Right cardiac atrium (tissue), 5 donors: Measurements from ENCODE around the gene CFAP46. TPM values are rescaled to one million over a fixed set of nuclear protein-coding genes. Genes with fewer than 3 reads are reported as not detected.

ENCODE experiments used
- ATAC-seq, 2 donors: fragments of 200-7000 bp; cut with Tn5 transposase; one replicate each; pipeline versions ENCODE4 v1.8.0 to v1.9.1; 2020; ENCODE audit warnings: moderate library complexity in 2 of 2, mild to moderate bottlenecking in 1 of 2
- DNase-seq, 3 donors: peaks; one replicate each; pipeline ENCODE4 v3.0.0-alpha.2; 2020
- H3K27ac ChIP-seq: one replicate; pipeline ENCODE4 v1.5.1; 2013; ENCODE audit warnings: mild to moderate bottlenecking, low read length, control low read depth, moderate library complexity
- H3K27me3 ChIP-seq: one replicate; pipeline ENCODE4 v1.6.1; 2013; ENCODE audit not compliant: control insufficient read depth, insufficient read depth
- H3K4me1 ChIP-seq: one replicate; pipeline ENCODE4 v1.6.1; 2013; ENCODE audit warnings: low read length; ENCODE audit not compliant: control insufficient read depth, insufficient read depth
- H3K4me3 ChIP-seq: one replicate; pipeline ENCODE4 v1.5.1; 2013; ENCODE audit warnings: low read length, control low read depth
- H3K9me3 ChIP-seq: one replicate; pipeline ENCODE4 v1.6.1; 2013; ENCODE audit warnings: low read length; ENCODE audit not compliant: control insufficient read depth
- WGBS: extraction: QIAGEN DNeasy Blood & Tissue Kit; methylation state at CpG from one replicate; pipeline ENCODE4 v1.1.7; 2013; 5-methylcytosine and 5-hydroxymethylcytosine counted together
- intact Hi-C, 4 donors: fragments of 100-400 bp; cut with DNase I; formaldehyde crosslinking; loops; one replicate each; pipeline versions ENCODE4 v1.11.0 to v1.14.0; 2022 to 2023
- polyA plus RNA-seq: library from polyadenylated mRNA; stranded (reverse); fragments of 200-250 nt; gene quantifications from one replicate; pipeline ENCODE4 v1.2.3, GENCODE V29; 2013
- total RNA-seq, 4 donors: library from RNA; stranded (reverse); fragmentation: NEBNext Ultra II Directional; extraction: Animal tissue kit (Norgen Biotek cat#: 25700); gene quantifications; one replicate each; pipeline ENCODE4 v1.2.1, GENCODE V29; 2021
- donor health status: healthy with polysubstance abuse.
- donor health status: DM: no; HTN: yes; CAD: no.
- donor health status: DM: no; HTN: no; CAD: no.
- donor health status: DM: no; HTN: yes; CAD: no; lungs with severe emphysema.
- donor health status: DM: yes; HTN: yes; CAD: no.

Gene CFAP46
- total and polyA plus RNA-seq, 5 donors, result 1.00 to 1.8 (median 1.6) TPM

GRCh38 chr10:132790470-132790869 is 151.9 kb downstream of the CFAP46 start:
- H3K4me3 ChIP-seq, result no peak overlapping the region
- no peaks in the 10 kb centered on the region for H3K27me3 ChIP-seq
- no peaks in the 10 kb centered on the region for H3K4me1 ChIP-seq
- ATAC-seq (no peak), DNase-seq (no peak)
- H3K9me3 ChIP-seq, result no peaks in the 10 kb centered on the region
- intact Hi-C loops, result no loop called here
- WGBS, result 55% methylated on average over 7 of the region's 7 CpGs
- H3K27ac ChIP-seq, result no peak overlapping the region

GRCh38 chr10:132789659-132790148 is 152.7 kb downstream of the CFAP46 start:
- Histone ChIP-seq H3K9me3 (no peaks in the 10 kb centered on the region), H3K27ac (no peak overlapping the region), H3K27me3 (no peaks in the 10 kb centered on the region), H3K4me1 (no peaks in the 10 kb centered on the region), H3K4me3 (no peak overlapping the region)
- intact Hi-C loops, result loop anchor here in 1 of 4 donors (10.0 kb wide), 1 partner anchor 125 kb away; no protein-coding TSS in a partner anchor
- ATAC-seq (no peak), DNase-seq (no peak)
- 62% methylated on average over 15 of the region's 15 CpGs for WGBS

- intact Hi-C loops, result loop anchor here in 1 of 4 donors (10.0 kb wide), 1 partner anchor 124 kb away; no protein-coding TSS in a partner anchor
- Histone ChIP-seq H3K4me3 (no peak overlapping the region), H3K27me3 (no peaks in the 10 kb centered on the region)
Observed at GRCh38 chr10:132788831-132789219, 153.5 kb downstream of the CFAP46 start.

GRCh38 chr10:132788180-132788830 is 154.1 kb downstream of the CFAP46 start:
- DNase-seq (no peak), ATAC-seq (no peak)
- Histone ChIP-seq H3K4me3 (no peak overlapping the region), H3K9me3 (no peaks in the 10 kb centered on the region), H3K27me3 (no peaks in the 10 kb centered on the region), H3K27ac (no peak overlapping the region), H3K4me1 (no peaks in the 10 kb centered on the region)
- intact Hi-C loops, result loop anchor here in 1 of 4 donors (10.0 kb wide), 1 partner anchor 124 kb away; no protein-coding TSS in a partner anchor
- WGBS, result 1% methylated on average over 79 of the region's 79 CpGs

More at GRCh38 chr10:132788831-132789219, 153.5 kb downstream of the CFAP46 start:
- 4% methylated on average over 30 of the region's 30 CpGs for WGBS
- DNase-seq (no peak), ATAC-seq (no peak)
- H3K27ac ChIP-seq, result no peak overlapping the region
- H3K4me1 ChIP-seq, result no peaks in the 10 kb centered on the region
- H3K9me3 ChIP-seq, result no peaks in the 10 kb centered on the region

GRCh38 chr10:132787495-132788179 is 154.7 kb downstream of the CFAP46 start:
- intact Hi-C loops, result loop anchor here in 1 of 4 donors (10.0 kb wide), 1 partner anchor 123 kb away; no protein-coding TSS in a partner anchor
- Histone ChIP-seq H3K9me3 (no peaks in the 10 kb centered on the region), H3K4me1 (no peaks in the 10 kb centered on the region), H3K4me3 (no peak overlapping the region), H3K27me3 (no peaks in the 10 kb centered on the region), H3K27ac (no peak overlapping the region)
- 2% methylated on average over 79 of the region's 80 CpGs for WGBS
- no peak for ATAC-seq
- no peak for DNase-seq

GRCh38 chr10:132786884-132787494 is 155.4 kb downstream of the CFAP46 start:
- ATAC-seq (no peak), DNase-seq (no peak)
- WGBS, result 2% methylated on average over 80 of the region's 80 CpGs
- Histone ChIP-seq H3K4me1 (no peaks in the 10 kb centered on the region), H3K4me3 (no peak overlapping the region), H3K9me3 (no peaks in the 10 kb centered on the region), H3K27me3 (no peaks in the 10 kb centered on the region), H3K27ac (no peak overlapping the region)
- intact Hi-C loops, result loop anchor here in 1 of 4 donors (10.0 kb wide), 1 partner anchor 122 kb away; no protein-coding TSS in a partner anchor

- no peaks in the 10 kb centered on the region for H3K4me1 ChIP-seq
- ATAC-seq, result no peak
- intact Hi-C loops, result loop anchor here in 1 of 4 donors (10.0 kb wide), 1 partner anchor 122 kb away; no protein-coding TSS in a partner anchor
- no peaks in the 10 kb centered on the region for H3K27me3 ChIP-seq
- 4% methylated on average over 58 of the region's 58 CpGs for WGBS
- H3K27ac ChIP-seq, result no peak overlapping the region
- no peak for DNase-seq
- H3K4me3 ChIP-seq, result no peak overlapping the region
- H3K9me3 ChIP-seq, result no peaks in the 10 kb centered on the region
Observed at GRCh38 chr10:132786476-132786883, 155.9 kb downstream of the CFAP46 start.

GRCh38 chr10:132785723-132786475 is 156.5 kb downstream of the CFAP46 start, which contains the start of gene NKX6-2:
NKX6-2 (minus strand) TSS chr10:132786147; CDS start chr10:132785948, 199 bp downstream.
- DNase-seq (no peak), ATAC-seq (no peak)
- Histone ChIP-seq H3K4me3 (peak within 1 kb of the TSS; percentile 38), H3K27me3 (no peaks in the 10 kb centered on the region), H3K9me3 (no peaks in the 10 kb centered on the region), H3K4me1 (no peaks in the 10 kb centered on the region), H3K27ac (no peak within 1 kb of the TSS)
- 2% methylated on average over 117 of the region's 119 CpGs for WGBS
- intact Hi-C loops, result loop anchor here in 1 of 4 donors (10.0 kb wide), 1 partner anchor 121 kb away; no protein-coding TSS in a partner anchor

- intact Hi-C loops, result loop anchor here in 1 of 4 donors (10.0 kb wide), 1 partner anchor 120 kb away; no protein-coding TSS in a partner anchor
- DNase-seq (no peak), ATAC-seq (no peak)
- Histone ChIP-seq H3K4me3 (peak overlapping the region; percentile 38), H3K27me3 (no peaks in the 10 kb centered on the region), H3K4me1 (no peaks in the 10 kb centered on the region), H3K9me3 (no peaks in the 10 kb centered on the region), H3K27ac (no peak overlapping the region)
- 5% methylated on average over 108 of the region's 111 CpGs for WGBS
Observed at GRCh38 chr10:132784866-132785722, 157.3 kb downstream of the CFAP46 start.
